GM12873 (cell line): Measurements from ENCODE around the gene CPA4.

Experiments
- TF ChIP-seq, protein P1 (sequence below): IDR thresholded peaks from 2 replicates; pipeline ENCODE4 v1.5.1; 2012; ENCODE audit warnings: low read depth, mild to moderate bottlenecking, moderate library complexity, low read length, control low read depth; ENCODE audit not compliant: insufficient read depth; ENCODE audit errors: missing control alignments

The CPA4 gene

DNA sequence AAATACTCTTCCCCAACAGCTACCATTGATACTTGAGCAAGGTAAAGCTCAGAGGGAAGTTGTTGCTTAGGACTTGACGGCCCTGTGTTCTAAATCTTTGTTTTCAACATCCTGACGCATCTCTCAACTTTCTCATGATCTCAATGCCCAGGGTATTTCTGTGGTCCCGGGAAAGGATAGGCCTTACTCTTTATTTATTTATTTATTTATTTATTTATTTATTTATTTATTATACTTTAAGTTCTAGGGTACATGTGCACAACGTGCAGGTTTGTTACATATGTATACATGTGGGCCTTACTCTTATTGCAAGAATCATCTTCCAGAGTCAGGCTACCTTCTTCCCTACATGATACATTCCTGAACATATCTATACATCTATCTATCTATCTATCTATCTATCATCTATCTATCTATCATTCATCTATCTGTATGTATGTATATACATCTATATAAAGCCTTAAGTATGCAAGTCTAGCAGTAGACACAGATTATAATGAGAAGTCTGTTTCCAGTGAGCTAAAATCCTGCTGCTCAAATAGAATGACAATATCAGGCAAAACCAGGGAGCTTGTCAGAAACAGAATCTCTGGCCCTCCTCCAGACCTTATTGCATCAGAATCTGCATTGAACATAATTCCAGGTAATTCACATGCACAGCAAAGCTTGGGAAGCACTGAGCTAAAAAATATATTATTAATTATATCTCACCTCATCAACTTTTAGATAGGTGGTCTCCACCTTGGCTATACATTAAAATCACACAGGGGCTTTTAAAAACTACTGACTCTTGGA lies 39.5 kb downstream of the CPA4 start:
- TF ChIP-seq, protein P1, sequence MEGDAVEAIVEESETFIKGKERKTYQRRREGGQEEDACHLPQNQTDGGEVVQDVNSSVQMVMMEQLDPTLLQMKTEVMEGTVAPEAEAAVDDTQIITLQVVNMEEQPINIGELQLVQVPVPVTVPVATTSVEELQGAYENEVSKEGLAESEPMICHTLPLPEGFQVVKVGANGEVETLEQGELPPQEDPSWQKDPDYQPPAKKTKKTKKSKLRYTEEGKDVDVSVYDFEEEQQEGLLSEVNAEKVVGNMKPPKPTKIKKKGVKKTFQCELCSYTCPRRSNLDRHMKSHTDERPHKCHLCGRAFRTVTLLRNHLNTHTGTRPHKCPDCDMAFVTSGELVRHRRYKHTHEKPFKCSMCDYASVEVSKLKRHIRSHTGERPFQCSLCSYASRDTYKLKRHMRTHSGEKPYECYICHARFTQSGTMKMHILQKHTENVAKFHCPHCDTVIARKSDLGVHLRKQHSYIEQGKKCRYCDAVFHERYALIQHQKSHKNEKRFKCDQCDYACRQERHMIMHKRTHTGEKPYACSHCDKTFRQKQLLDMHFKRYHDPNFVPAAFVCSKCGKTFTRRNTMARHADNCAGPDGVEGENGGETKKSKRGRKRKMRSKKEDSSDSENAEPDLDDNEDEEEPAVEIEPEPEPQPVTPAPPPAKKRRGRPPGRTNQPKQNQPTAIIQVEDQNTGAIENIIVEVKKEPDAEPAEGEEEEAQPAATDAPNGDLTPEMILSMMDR = no peak

DNA sequence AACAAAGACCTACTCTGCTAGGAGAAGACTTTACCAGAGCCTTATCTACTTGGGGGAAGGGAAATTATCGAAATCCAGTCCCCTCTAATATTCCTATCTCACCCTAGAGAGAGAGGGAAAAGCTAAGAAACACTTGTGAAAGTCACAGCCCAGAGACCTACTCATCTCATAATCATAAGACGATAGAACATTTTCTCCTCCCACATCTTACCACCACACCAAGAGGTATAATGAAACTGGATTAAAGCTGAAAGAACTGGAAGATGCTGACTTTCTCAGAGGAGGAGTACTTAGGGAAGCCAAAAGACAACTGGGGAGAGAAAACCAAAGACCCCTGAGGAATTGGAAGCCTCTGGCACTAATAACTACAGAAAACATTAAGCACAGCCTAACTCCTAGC lies 40.9 kb downstream of the CPA4 start:
- TF ChIP-seq, protein P1 = no peak

DNA sequence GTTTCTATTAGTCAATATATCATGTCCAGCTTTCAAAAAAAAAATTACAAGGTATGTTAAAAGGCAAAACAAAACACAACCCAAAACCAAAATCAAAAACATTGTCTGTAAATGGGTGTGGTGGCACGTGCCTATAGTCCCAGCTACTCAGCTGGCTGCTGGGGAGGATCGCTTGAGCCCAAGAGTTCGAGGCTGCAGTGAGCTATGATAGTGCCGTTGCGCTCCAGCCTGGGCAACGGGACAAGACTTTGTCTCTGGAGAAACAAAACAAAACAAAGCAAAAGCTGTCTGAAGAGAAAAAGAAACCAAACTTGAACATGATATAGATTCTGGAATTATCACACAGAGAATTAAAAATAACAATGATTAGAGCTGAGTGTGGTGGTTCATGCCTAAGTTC lies 41.3 kb downstream of the CPA4 start:
- TF ChIP-seq, protein P1 = no peak

DNA sequence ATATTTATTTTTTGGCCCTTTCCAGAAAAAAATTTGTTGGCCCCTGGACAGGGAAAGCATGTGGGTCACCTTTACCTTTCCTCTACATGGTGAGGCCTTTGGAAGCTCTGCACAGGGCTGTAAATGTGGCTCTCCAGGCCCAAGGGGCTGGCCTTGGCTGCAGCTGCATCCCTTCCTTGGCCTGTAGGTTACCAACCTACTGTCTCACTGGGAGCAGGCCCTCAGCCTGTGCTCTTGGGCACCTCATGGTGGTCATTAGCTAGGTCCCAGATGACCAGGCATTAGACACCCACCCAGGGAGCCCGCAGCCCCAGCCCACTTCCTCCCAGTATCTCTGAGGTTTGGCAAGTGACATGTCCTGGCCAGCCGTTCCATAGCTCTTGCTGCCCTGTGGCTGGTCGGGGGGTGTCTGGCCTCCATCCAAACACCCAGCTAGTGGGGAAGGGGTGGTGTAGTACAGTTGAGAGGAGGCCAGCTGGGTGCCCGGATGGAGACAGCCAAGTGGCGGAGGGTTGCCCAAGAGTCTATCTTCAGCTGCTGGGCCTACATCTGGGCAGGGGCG lies 44.5 kb downstream of the CPA4 start:
- TF ChIP-seq, protein P1 = no peak

DNA sequence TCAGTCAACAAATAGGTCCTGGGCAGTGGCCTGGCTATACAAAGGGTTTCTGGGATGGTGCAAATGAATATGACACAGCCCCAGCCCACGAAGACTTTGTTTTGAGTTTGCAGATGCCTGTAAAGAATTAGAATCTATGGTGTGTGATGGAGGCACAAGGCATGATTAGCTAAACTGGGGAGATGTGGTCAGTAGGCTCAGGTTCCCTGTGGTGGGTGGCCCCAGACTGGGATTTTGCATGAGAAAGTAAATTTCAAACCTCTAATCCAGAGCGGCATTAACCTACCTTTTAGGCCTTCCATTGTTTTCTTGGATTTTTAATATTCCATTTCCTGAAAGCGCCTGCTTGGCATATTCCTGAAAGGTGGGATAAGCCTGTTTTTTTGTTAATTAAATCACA lies 45.3 kb downstream of the CPA4 start:
- TF ChIP-seq, protein P1 = no peak

DNA sequence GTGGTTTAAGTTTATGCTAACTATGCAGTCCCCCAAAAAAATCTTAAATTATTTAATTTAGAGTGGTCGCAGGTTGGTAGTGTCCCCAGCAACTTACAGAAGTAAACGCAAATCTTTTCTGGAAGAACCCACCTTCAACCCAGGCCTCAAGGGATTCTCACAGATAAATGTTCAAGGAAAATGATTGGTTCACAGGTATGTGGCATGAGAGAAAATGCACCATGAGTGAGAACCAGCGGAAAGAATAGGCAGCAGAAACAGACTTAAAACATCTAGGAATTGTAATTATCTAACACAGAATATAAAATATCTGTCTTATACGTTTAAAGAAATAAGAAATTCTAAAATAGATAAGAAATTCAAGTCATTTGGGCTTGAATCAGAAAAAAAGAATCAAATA lies 48.9 kb downstream of the CPA4 start:
- TF ChIP-seq, protein P1 = no peak

DNA sequence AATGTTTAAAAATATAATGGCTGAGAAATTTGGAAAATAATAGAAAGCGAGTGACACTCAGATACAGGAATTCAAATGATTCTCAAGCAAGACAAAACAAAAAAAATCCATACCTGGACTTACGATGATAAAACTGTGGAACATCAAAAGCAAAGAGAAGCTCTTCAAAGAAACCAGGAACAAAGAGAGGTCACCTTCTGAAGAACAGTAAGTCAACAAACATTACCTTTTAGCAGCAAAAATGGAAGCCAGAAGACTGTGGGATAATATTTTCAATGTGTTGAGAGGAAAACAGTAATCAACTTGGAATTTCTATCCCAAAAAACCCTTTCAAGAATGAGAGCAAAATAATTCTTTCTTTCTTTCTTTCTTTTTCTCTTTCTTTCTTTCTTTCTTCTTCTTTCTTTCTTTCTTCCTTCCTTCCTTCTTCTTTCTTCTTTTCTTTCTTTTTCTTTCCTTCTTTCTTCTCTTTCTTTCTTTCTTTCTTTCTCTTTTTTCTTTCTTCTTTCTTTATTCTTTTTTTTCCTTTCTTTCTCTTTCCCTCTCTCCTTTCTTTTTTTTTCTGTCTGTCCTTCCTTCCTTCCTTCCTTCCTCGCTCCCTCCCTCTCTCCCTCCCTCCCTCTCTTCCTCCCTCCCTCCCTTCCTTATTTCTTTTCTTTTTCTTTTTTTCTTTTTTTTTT lies 49.9 kb downstream of the CPA4 start:
- TF ChIP-seq, protein P1 = no peak
